T-cell (primary cell): ENCODE results near the gene ANTXRL. TPM values are rescaled to one million over a fixed set of nuclear protein-coding genes. Genes with fewer than 3 reads are reported as not detected.
"Not testable (repeated sequence)": the region's sequence is repeated elsewhere in the genome, so short reads cannot be mapped to it uniquely, and the experiment has no call there.

Experiments
- ATAC-seq, 4 experiments: fragments of 200-7000 bp in 3 of 4; fragments of 150-1000 bp in 1 of 4; cut with Tn5 transposase; replicated peaks in 1 of 4; 1 replicate in 3 of 4; 2 replicates in 1 of 4; pipeline ENCODE4 v1.10.0; 2021; ENCODE audit warnings: moderate library complexity in 3 of 4, mild to moderate bottlenecking in 2 of 4, moderate number of reproducible peaks in 1 of 4
- CTCF ChIA-PET, 2 donors: fragments of 300-600 bp; sonication (Branson Sonifier 250); formaldehyde crosslinking; loops; one replicate each; lab custom pipeline; 2022; ENCODE audit warnings: antibody characterized with exemption in 2 of 2; lab: Charles Lee
- POLR2A ChIA-PET, 2 donors: fragments of 300-600 bp; sonication (Branson Sonifier 250); formaldehyde crosslinking; loops; one replicate each; lab custom pipeline; 2022; ENCODE audit warnings: antibody characterized with exemption in 2 of 2; lab: Charles Lee
- DNase-seq, 35 experiments: peaks; one replicate each; pipeline versions ENCODE4 v3.0.0 to v3.0.0-alpha.2; 2013 to 2023
- H3K27ac ChIP-seq: one replicate; pipeline ENCODE4 v1.5.1; 2013; ENCODE audit warnings: low read length
- H3K27me3 ChIP-seq, 2 experiments: replicated peaks in 1 of 2; 1 replicate in 1 of 2; 2 replicates in 1 of 2; pipeline versions ENCODE4 v1.6.1 to v1.7.0; 2013; ENCODE audit warnings: low read length in 1 of 2, mixed read lengths in 1 of 2; ENCODE audit not compliant: control insufficient read depth in 2 of 2, insufficient read depth in 2 of 2; ENCODE audit errors: extremely low read depth in 1 of 2
- H3K36me3 ChIP-seq, 2 donors: 1 replicate in 1 of 2; 2 replicates in 1 of 2; pipeline versions ENCODE4 v1.6.1 to v1.7.0; 2013; ENCODE audit warnings: low read length in 1 of 2; ENCODE audit not compliant: control insufficient read depth in 2 of 2, insufficient read depth in 1 of 2; ENCODE audit errors: extremely low read depth in 1 of 2
- H3K4me1 ChIP-seq, 2 experiments: 1 replicate in 1 of 2; 2 replicates in 1 of 2; pipeline versions ENCODE4 v1.6.1 to v1.7.0; 2013; ENCODE audit warnings: low read length in 2 of 2, mixed read lengths in 1 of 2; ENCODE audit not compliant: insufficient read depth in 2 of 2, control insufficient read depth in 1 of 2; ENCODE audit errors: extremely low read depth in 1 of 2
- H3K4me3 ChIP-seq, 2 donors: 1 replicate in 1 of 2; 2 replicates in 1 of 2; pipeline versions ENCODE4 v1.5.1 to v1.7.0; 2013; ENCODE audit warnings: mild to moderate bottlenecking in 2 of 2, low read length in 1 of 2, moderate library complexity in 1 of 2; ENCODE audit not compliant: control insufficient read depth in 1 of 2; ENCODE audit errors: extremely low read depth in 1 of 2
- H3K9me3 ChIP-seq: 2 replicates; pipeline ENCODE4 v1.7.0; 2013
- H3K27ac Mint-ChIP-seq, 2 donors: one replicate each; pipeline ENCODE4 v1.8.0; 2020 to 2021; ENCODE audit warnings: mild to moderate bottlenecking in 2 of 2, mixed read lengths in 2 of 2
- H3K27me3 Mint-ChIP-seq, 2 donors: one replicate each; pipeline ENCODE4 v1.8.0; 2021 to 2022; ENCODE audit warnings: mixed read lengths in 2 of 2
- H3K36me3 Mint-ChIP-seq: one replicate; pipeline ENCODE4 v1.8.0; 2021; ENCODE audit warnings: mixed read lengths
- H3K4me1 Mint-ChIP-seq, 3 donors: one replicate each; pipeline ENCODE4 v1.8.0; 2020 to 2022; ENCODE audit warnings: mixed read lengths in 3 of 3, mild to moderate bottlenecking in 1 of 3
- H3K4me3 Mint-ChIP-seq, 3 donors: one replicate each; pipeline ENCODE4 v1.8.0; 2020 to 2022; ENCODE audit warnings: mild to moderate bottlenecking in 3 of 3, mixed read lengths in 3 of 3, moderate library complexity in 3 of 3
- H3K9me3 Mint-ChIP-seq, 3 donors: one replicate each; pipeline ENCODE4 v1.8.0; 2020 to 2022; ENCODE audit warnings: mixed read lengths in 3 of 3
- WGBS: methylation state at CpG from one replicate; pipeline ENCODE4 v1.1.5; 2013; ENCODE audit warnings: missing lambda C conversion rate; ENCODE audit not compliant: insufficient coverage; 5-methylcytosine and 5-hydroxymethylcytosine counted together
- total RNA-seq, 35 experiments: library from RNA in 6 of 35; stranded (reverse) in 6 of 35; fragments of 120-200 nt in 1 of 35; gene quantifications; one replicate each; pipeline versions ENCODE4 v1.2.1 to v1.2.4 and lab custom pipeline; 2013 to 2026

The ANTXRL gene
- total RNA-seq, 5 donors from 2014 or later (not counting 1 experiment from before 2014, with no cell fraction given): 0.69 to 1.0 TPM; not detected in 3

DNA sequence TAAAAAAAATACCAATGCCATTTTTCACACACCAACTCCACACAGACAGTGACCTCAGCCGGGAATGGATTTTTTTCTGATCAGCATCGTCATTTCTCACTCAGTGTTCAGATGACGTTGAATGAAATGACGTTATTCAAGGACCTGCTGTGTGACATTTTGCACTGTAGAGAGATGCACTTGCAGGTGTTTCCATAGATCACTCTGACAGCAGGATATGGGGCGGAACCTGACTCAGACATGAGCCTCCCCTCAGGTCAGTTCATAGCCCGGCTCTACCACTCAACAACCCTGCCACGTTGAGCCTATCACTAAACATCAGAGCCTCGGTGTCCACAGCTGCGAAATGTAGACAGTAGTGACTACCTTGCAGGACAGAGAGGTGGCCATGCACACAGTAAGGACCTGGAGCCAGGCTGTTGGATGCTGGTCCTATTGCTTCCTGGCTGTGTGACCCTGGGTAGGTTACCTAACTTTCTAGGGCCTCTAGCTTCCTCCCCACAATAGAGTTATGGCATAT, 41.4 kb upstream of the ANTXRL start:
- no peaks in the 10 kb centered on the region for H3K27me3 Mint-ChIP-seq
- WGBS: 95% methylated on average over 7 of the region's 9 CpGs
- H3K36me3 Mint-ChIP-seq: peaks cover 81% of the 10 kb centered on the region
- peaks cover 0 to 29% (median 13%) of the 10 kb centered on the region in 3 donors for H3K9me3 Mint-ChIP-seq
- Histone ChIP-seq H3K36me3 (peaks cover 7 to 44% of the 10 kb centered on the region in 2 donors), H3K4me1 (peaks cover 0 to 12% of the 10 kb centered on the region in 2 experiments), H3K27ac (no peak overlapping the region), H3K4me3 (no peak overlapping the region), H3K9me3 (peaks cover 3% of the 10 kb centered on the region), H3K27me3 (no peaks in the 10 kb centered on the region)
- ATAC-seq (no peak), DNase-seq (no peak)
- H3K4me1 Mint-ChIP-seq: peaks cover 28 to 34% (median 31%) of the 10 kb centered on the region in 3 donors
- no peak overlapping the region for H3K27ac Mint-ChIP-seq
- no peak overlapping the region for H3K4me3 Mint-ChIP-seq
- POLR2A ChIA-PET: no interaction called here
- CTCF ChIA-PET: no interaction called here

DNA sequence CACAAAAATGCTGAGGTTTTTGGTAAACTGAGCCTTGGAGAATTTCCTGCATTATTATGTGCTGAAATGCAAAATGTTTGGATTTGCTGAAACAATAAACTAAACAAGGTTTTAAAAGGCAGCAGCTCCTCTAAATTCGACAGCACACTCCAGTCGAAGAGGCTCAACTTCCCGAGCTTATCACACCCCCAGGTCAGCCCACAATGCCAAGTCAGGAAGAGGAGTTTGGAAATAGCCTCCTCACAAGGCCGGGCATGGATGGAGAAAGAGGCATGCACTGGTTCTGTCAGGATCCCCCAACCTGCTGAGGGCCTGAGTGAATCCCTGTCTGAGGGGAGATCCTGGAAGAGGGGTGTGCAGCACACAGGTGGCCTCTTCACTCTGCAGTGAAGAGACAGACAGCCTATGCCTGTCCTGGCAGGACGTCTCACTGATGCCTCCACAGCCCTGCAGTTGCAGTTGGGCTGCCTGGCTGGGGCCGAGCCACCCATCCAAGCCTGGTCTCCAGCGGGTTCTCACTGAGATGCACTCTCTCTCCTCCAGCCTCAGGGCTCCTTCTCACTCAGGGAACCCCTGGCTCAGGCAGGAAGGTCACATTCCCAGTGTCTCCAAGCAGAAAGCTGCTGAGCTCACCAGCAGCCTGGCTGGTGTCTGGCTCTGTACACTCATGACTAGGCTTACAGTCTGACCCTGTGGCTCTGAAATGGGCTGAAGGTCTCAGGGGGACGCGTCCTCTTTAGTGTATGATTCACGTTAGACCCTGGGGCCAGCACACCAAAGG, 40.2 kb upstream of the ANTXRL start:
- H3K4me3 Mint-ChIP-seq, H3K27ac Mint-ChIP-seq, H3K27me3 Mint-ChIP-seq, H3K27ac ChIP-seq, POLR2A ChIA-PET, H3K9me3 ChIP-seq, H3K4me3 ChIP-seq, H3K27me3 ChIP-seq, CTCF ChIA-PET: not testable (repeated sequence)
- H3K4me1 ChIP-seq: peaks cover 0 to 11% of the 10 kb centered on the region in 2 experiments
- Mint-ChIP-seq H3K9me3 (peaks cover 0 to 29% (median 13%) of the 10 kb centered on the region in 3 donors), H3K36me3 (peaks cover 78% of the 10 kb centered on the region), H3K4me1 (peaks cover 20 to 24% (median 20%) of the 10 kb centered on the region in 3 donors)
- peaks cover 4 to 44% of the 10 kb centered on the region in 2 donors for H3K36me3 ChIP-seq
- peak in 1 of 4 experiments; percentile 24 for ATAC-seq
- DNase-seq: peak in 2 of 35 experiments; percentile 4 to 23
- 87% methylated on average over 6 of the region's 10 CpGs for WGBS

DNA sequence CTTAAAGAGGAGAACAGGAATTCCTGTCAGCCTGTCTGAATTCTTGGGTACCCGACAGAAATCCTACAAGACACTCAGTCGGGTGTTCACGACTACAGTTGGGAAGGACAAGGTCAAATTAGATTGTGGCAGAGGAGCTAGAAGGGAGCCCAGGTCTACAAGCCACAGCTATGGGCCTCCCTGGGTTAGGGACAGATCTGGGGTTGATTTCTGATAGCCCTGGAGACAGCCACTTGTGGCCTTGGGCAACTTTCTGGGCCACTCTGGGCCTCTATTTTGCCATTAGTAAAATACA, 39.7 kb upstream of the ANTXRL start:
- WGBS: 100% methylated on average over 1 of the region's 3 CpGs
- CTCF ChIA-PET: no interaction called here
- H3K4me1 Mint-ChIP-seq: peaks cover 15 to 24% (median 19%) of the 10 kb centered on the region in 3 donors
- H3K27me3 Mint-ChIP-seq: no peaks in the 10 kb centered on the region
- Histone ChIP-seq H3K36me3 (peaks cover 4 to 49% of the 10 kb centered on the region in 2 donors), H3K4me1 (peaks cover 0 to 13% of the 10 kb centered on the region in 2 experiments), H3K4me3 (no peak overlapping the region), H3K9me3 (peaks cover 3% of the 10 kb centered on the region), H3K27me3 (no peaks in the 10 kb centered on the region), H3K27ac (no peak overlapping the region)
- H3K9me3 Mint-ChIP-seq: peaks cover 0 to 24% (median 10%) of the 10 kb centered on the region in 3 donors
- POLR2A ChIA-PET: no interaction called here
- peaks cover 79% of the 10 kb centered on the region for H3K36me3 Mint-ChIP-seq
- no peak overlapping the region for H3K4me3 Mint-ChIP-seq
- H3K27ac Mint-ChIP-seq: no peak overlapping the region
- no peak for ATAC-seq
- no peak for DNase-seq

DNA sequence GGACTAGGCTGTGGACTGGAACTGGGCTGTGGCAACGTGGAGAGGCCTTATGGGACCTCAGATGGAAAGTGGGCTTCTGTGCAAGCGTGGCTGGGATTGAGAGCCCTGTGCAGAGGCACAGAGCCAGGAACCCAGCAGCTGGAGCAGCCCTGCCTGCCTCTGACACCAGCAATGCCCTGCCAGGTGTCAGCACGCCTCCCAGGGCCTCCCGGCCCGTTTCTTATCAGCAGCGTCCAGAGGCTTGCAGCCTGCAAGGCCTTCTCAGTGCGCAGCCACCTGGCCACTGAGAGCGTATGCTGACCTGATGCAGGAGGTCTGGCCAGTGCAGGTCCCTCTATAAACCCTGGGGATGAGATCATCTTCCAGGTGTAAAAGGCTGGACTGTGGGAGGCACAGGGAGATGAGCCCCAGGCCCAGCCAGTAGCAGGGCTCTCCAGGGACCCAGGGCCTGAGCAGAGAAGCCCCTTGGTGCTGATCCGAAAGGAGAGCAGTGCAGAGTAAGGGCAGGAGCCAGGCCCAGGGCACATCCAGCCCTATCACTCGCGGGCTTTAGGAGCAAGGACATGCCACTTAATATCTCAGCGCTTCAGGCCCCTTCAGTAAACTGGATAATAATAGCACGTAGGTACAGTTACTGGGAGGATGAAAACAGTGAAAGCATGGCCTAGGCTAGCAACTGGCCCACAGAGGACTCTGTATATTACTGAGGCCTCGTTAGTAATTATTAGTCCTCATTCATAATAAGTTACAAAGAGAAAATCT, 38.8 kb upstream of the ANTXRL start:
- CTCF ChIA-PET: no interaction called here
- Histone ChIP-seq H3K27me3 (no peaks in the 10 kb centered on the region), H3K36me3 (peaks cover 4 to 56% of the 10 kb centered on the region in 2 donors), H3K4me3 (no peak overlapping the region), H3K4me1 (peaks cover 0 to 13% of the 10 kb centered on the region in 2 experiments), H3K27ac (no peak overlapping the region), H3K9me3 (no peaks in the 10 kb centered on the region)
- Mint-ChIP-seq H3K4me3 (no peak overlapping the region), H3K27ac (no peak overlapping the region), H3K9me3 (peaks cover 0 to 15% (median 3%) of the 10 kb centered on the region in 3 donors), H3K4me1 (peaks cover 15 to 24% (median 19%) of the 10 kb centered on the region in 3 donors), H3K36me3 (peaks cover 73% of the 10 kb centered on the region), H3K27me3 (no peaks in the 10 kb centered on the region)
- DNase-seq: peak in 2 of 35 experiments; percentile 2 to 22
- no peak for ATAC-seq
- WGBS: 81% methylated on average over 13 of the region's 14 CpGs
- POLR2A ChIA-PET: no interaction called here

DNA sequence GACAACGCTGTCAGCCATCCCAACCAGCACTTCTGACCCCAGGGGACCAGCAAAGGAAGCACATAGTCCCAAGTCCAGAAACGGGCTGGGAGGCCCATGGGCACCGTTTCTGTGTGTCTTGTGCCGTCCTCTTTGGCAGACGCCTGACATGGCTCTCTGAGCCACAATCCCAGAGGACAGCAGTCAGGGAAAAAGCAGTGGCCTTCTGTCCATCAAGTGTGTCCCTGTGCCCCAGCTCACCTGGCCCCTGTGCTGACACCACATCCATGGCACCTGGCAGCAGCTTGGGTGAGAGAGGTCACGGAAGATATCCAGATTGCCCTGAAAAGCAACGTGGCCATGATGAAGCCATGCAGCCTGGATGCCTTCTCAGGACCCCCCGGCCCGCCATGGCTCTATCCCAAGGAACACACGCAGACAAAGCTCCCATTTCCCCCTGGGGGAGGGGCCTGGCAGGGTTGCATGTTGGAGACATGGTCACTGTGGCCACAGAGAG, 38.1 kb upstream of the ANTXRL start:
- no peaks in the 10 kb centered on the region for H3K27me3 Mint-ChIP-seq
- no peak overlapping the region for H3K27ac ChIP-seq
- H3K27me3 ChIP-seq: no peaks in the 10 kb centered on the region
- H3K4me1 ChIP-seq: peaks cover 0 to 13% of the 10 kb centered on the region in 2 experiments
- H3K4me3 Mint-ChIP-seq: no peak overlapping the region
- WGBS: 86% methylated on average over 9 of the region's 10 CpGs
- CTCF ChIA-PET: no interaction called here
- peaks cover 10 to 21% (median 19%) of the 10 kb centered on the region in 3 donors for H3K4me1 Mint-ChIP-seq
- peaks cover 7 to 63% of the 10 kb centered on the region in 2 donors for H3K36me3 ChIP-seq
- POLR2A ChIA-PET: no interaction called here
- ATAC-seq (no peak), DNase-seq (peak in 2 of 35 experiments; percentile 2 to 22)
- H3K36me3 Mint-ChIP-seq: peaks cover 71% of the 10 kb centered on the region
- H3K4me3 ChIP-seq: no peak overlapping the region
- peak overlapping the region in 1 of 2 donors; percentile 59 for H3K27ac Mint-ChIP-seq
- peaks cover 0 to 8% (median 3%) of the 10 kb centered on the region in 3 donors for H3K9me3 Mint-ChIP-seq
- no peaks in the 10 kb centered on the region for H3K9me3 ChIP-seq

DNA sequence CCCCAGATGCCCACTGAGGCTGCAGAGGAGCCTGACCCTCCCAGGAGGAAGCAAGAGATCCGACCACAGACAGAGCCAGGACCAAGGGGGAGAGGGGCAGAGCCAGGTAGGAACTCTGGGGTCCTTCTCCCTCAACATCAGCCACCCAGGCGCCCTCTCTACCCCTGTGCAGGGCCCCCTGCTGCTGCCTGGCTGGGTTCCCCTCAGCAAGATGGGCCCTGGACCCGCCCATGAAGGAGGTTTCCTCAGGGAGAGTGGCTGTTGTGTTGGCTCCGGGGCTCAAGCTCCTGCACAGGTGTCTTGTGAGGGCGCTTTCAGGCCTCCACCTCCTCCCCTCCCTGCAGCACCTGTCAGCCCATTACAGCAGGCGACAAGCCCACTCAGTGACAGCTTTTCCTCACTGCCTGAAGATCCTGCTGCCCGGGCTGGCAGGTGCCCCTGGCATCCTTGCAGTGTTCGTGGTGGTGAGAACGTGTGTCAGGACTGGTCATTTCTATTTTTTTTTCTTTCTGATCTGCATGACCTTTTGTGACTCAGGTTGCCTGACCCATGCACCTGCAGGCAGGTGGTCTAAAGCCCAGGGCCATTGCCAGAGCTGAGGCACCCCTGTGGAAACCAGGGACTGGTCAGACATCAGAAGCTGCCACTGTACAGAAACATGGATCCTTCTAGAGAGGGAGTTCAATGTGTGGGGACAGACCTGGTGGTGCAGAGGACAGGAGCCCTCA, 37.0 kb upstream of the ANTXRL start:
- CTCF ChIA-PET, POLR2A ChIA-PET: not testable (repeated sequence)

More for the DNA sequence above, 37.0 kb upstream of the ANTXRL start:
- not testable (repeated sequence) for H3K4me3 Mint-ChIP-seq, H3K9me3 ChIP-seq, H3K27me3 Mint-ChIP-seq, H3K27ac ChIP-seq, H3K9me3 Mint-ChIP-seq, H3K27me3 ChIP-seq, ATAC-seq, H3K4me3 ChIP-seq
- H3K27ac Mint-ChIP-seq: peak overlapping the region in 1 of 2 donors; percentile 48
- H3K4me1 ChIP-seq: peaks cover 0 to 13% of the 10 kb centered on the region in 2 experiments
- WGBS: 90% methylated on average over 4 of the region's 9 CpGs
- H3K4me1 Mint-ChIP-seq: peaks cover 12 to 14% (median 13%) of the 10 kb centered on the region in 3 donors
- peak in 1 of 35 experiments; percentile 2 for DNase-seq
- peaks cover 10 to 70% of the 10 kb centered on the region in 2 donors for H3K36me3 ChIP-seq
- H3K36me3 Mint-ChIP-seq: peaks cover 67% of the 10 kb centered on the region
